ENCODE data around the gene DDA1. TPM values are rescaled to one million over a fixed set of nuclear protein-coding genes. Genes with fewer than 3 reads are reported as not detected.

Gene DDA1
- total RNA-seq, 1 experiment from 2014 or later = 42.8 TPM

GRCh38 chr19:17303167-17303939 is 6.0 kb upstream of the DDA1 start, which contains the start of gene ABHD8 (continued):
- peak; percentile 60; the same call in 1 of the 2 replicates for TF ChIP-seq CREM (CRISPR knock-in tag; IDR thresholded peaks at IDR 0.05)
- no peak for TF ChIP-seq ZNF138 (CRISPR knock-in tag; conservative IDR thresholded peaks at IDR 0.05)
- peak; percentile 83; the same call in 1 of the 2 replicates for TF ChIP-seq ZNF281 (CRISPR knock-in tag; IDR thresholded peaks at IDR 0.05)

- no peak for ATAC-seq
- Mint-ChIP-seq H3K36me3 (peaks cover 6% of the 10 kb centered on the region), H3K27me3 (ENCODE audit: low read depth) (no peaks in the 10 kb centered on the region), H3K27ac (peak overlapping the region; percentile 57; the same call in 1 of the 2 replicates), H3K4me1 (peaks cover 37% of the 10 kb centered on the region), H3K4me3 (peak overlapping the region; percentile 68), H3K9me3 (no peaks in the 10 kb centered on the region)
- POLR2A ChIA-PET = no interaction called here
- TF ChIP-seq ATF1 (CRISPR knock-in tag; IDR thresholded peaks at IDR 0.05) (no peak), CTCF (IDR thresholded peaks at IDR 0.05) (0 out of 2 replicates have a peak, but pooled peaks have one; percentile 2)
- CTCF ChIA-PET = interaction anchor here (0.7 to 2.1 kb wide), 7 partner anchors 11 to 178 kb away, joined by 3 to 8 read pairs (median 4); no protein-coding TSS in a partner anchor
- DNase-seq (ENCODE audit: low spot score) = no peak
Measured at GRCh38 chr19:17303940-17304267, 5.5 kb upstream of the DDA1 start.

GRCh38 chr19:17304386-17305215 is 4.8 kb upstream of the DDA1 start:
- TF ChIP-seq NR3C1 (CRISPR knock-in tag; conservative IDR thresholded peaks at IDR 0.05; ENCODE audit: low read depth) (no peak), ZNF121 (CRISPR knock-in tag; IDR thresholded peaks at IDR 0.05) (peak; percentile 89; the same call in 1 of the 2 replicates)
- Mint-ChIP-seq H3K36me3 (peaks cover 5% of the 10 kb centered on the region), H3K27ac (peak overlapping the region; percentile 81), H3K4me1 (peaks cover 39% of the 10 kb centered on the region), H3K27me3 (ENCODE audit: low read depth) (no peaks in the 10 kb centered on the region), H3K9me3 (no peaks in the 10 kb centered on the region), H3K4me3 (peak overlapping the region; percentile 89)
- POLR2A ChIA-PET = interaction anchor here (0.5 to 1.3 kb wide), 8 partner anchors 8 to 100 kb away, joined by 3 to 17 read pairs (median 6); partner anchors contain the start of gene BST2
- DNase-seq (ENCODE audit: low spot score) (no peak), ATAC-seq (no peak)
- CTCF ChIA-PET = interaction anchor here (0.5 to 3.1 kb wide), 27 partner anchors 8 to 272 kb away, joined by 3 to 60 read pairs (median 5); partner anchors contain the start of genes ANKLE1, BABAM1 and USE1

GRCh38 chr19:17305216-17305516 is 4.2 kb upstream of the DDA1 start:
- CTCF ChIA-PET = interaction anchor here (0.5 to 3.1 kb wide), 24 partner anchors 9 to 272 kb away, joined by 3 to 60 read pairs (median 5); partner anchors contain the start of genes ANKLE1, BABAM1 and USE1
- Mint-ChIP-seq H3K27me3 (ENCODE audit: low read depth) (no peaks in the 10 kb centered on the region), H3K9me3 (no peaks in the 10 kb centered on the region), H3K4me1 (peaks cover 41% of the 10 kb centered on the region), H3K36me3 (peaks cover 4% of the 10 kb centered on the region), H3K27ac (peak overlapping the region; percentile 81; the same call in 1 of the 2 replicates), H3K4me3 (peak overlapping the region; percentile 89)
- ATAC-seq (no peak), DNase-seq (ENCODE audit: low spot score) (no peak)
- POLR2A ChIA-PET = interaction anchor here (0.5 to 1.3 kb wide), 8 partner anchors 9 to 100 kb away, joined by 3 to 17 read pairs (median 6); partner anchors contain the start of gene BST2
- TF ChIP-seq ZNF121 (CRISPR knock-in tag; IDR thresholded peaks at IDR 0.05) = no peak
- peak; percentile 20; the same call in 1 of the 2 replicates for TF ChIP-seq MYBL2 (CRISPR knock-in tag; IDR thresholded peaks at IDR 0.05)
- peak; percentile 66 for TF ChIP-seq FOXP4 (CRISPR knock-in tag; IDR thresholded peaks at IDR 0.05)
- 0 out of 2 replicates have a peak, but pooled peaks have one; percentile 87 for TF ChIP-seq ZNF416 (CRISPR knock-in tag; IDR thresholded peaks at IDR 0.05)
- TF ChIP-seq ZNF423 (CRISPR knock-in tag; IDR thresholded peaks at IDR 0.05) = peak; percentile 86; the same call in 1 of the 2 replicates
- no peak for TF ChIP-seq ATF6 (CRISPR knock-in tag; IDR thresholded peaks at IDR 0.05)
